Gastrocnemius medialis (tissue), 4 donors: ENCODE data around the gene HSP90AB1.

Experiments
- POLR2A ChIP-seq, 2 donors: fragments of 450-650 bp; IDR thresholded peaks; one replicate each; pipeline ENCODE4 v1.6.1; 2017; ENCODE audit warnings: antibody characterized with exemption in 2 of 2, mild to moderate bottlenecking in 2 of 2, moderate library complexity in 2 of 2
- TF ChIP-seq, protein P1 (sequence below), 5 experiments: fragments of 450-650 bp in 3 of 5; fragments of 200-600 bp in 2 of 5; sonication (generic) in 2 of 5; IDR thresholded peaks in 4 of 5; conservative IDR thresholded peaks in 1 of 5; 1 replicate in 4 of 5; 2 replicates in 1 of 5; pipeline ENCODE4 v1.5.1; 2016 to 2019; ENCODE audit warnings: antibody characterized with exemption in 5 of 5, mild to moderate bottlenecking in 3 of 5, moderate library complexity in 3 of 5

GRCh38 chr6:44278315-44278714, 31.4 kb downstream of the HSP90AB1 start:
- no peak for TF ChIP-seq POLR2A (IDR thresholded peaks at IDR 0.05)
- TF ChIP-seq, protein P1, sequence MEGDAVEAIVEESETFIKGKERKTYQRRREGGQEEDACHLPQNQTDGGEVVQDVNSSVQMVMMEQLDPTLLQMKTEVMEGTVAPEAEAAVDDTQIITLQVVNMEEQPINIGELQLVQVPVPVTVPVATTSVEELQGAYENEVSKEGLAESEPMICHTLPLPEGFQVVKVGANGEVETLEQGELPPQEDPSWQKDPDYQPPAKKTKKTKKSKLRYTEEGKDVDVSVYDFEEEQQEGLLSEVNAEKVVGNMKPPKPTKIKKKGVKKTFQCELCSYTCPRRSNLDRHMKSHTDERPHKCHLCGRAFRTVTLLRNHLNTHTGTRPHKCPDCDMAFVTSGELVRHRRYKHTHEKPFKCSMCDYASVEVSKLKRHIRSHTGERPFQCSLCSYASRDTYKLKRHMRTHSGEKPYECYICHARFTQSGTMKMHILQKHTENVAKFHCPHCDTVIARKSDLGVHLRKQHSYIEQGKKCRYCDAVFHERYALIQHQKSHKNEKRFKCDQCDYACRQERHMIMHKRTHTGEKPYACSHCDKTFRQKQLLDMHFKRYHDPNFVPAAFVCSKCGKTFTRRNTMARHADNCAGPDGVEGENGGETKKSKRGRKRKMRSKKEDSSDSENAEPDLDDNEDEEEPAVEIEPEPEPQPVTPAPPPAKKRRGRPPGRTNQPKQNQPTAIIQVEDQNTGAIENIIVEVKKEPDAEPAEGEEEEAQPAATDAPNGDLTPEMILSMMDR (IDR thresholded peaks at IDR 0.05 in 4 of 5, conservative IDR thresholded peaks at IDR 0.05 in 1 of 5) = no peak
